Loucy (cell line): ENCODE measurements around the gene CD83.

Source experiments
- CTCF ChIP-seq: fragments of 200-600 bp; sonication (generic); conservative IDR thresholded peaks from 2 replicates; pipeline ENCODE4 v1.5.1; 2014; ENCODE audit warnings: mild to moderate bottlenecking, antibody characterized with exemption, low read length
- EZH2phosphoT487 ChIP-seq: fragments of 200-600 bp; IDR thresholded peaks from 2 replicates; pipeline ENCODE4 v1.6.1; 2018; ENCODE audit warnings: antibody characterized with exemption, mild to moderate bottlenecking, moderate library complexity, borderline replicate concordance

GRCh38 chr6:14089224-14089623 is 28.3 kb upstream of the CD83 start:
- no peak for TF ChIP-seq CTCF
- TF ChIP-seq EZH2phosphoT487 = no peak
